Measurements from ENCODE around the gene RPS6KB2.

Gene RPS6KB2

DNA sequence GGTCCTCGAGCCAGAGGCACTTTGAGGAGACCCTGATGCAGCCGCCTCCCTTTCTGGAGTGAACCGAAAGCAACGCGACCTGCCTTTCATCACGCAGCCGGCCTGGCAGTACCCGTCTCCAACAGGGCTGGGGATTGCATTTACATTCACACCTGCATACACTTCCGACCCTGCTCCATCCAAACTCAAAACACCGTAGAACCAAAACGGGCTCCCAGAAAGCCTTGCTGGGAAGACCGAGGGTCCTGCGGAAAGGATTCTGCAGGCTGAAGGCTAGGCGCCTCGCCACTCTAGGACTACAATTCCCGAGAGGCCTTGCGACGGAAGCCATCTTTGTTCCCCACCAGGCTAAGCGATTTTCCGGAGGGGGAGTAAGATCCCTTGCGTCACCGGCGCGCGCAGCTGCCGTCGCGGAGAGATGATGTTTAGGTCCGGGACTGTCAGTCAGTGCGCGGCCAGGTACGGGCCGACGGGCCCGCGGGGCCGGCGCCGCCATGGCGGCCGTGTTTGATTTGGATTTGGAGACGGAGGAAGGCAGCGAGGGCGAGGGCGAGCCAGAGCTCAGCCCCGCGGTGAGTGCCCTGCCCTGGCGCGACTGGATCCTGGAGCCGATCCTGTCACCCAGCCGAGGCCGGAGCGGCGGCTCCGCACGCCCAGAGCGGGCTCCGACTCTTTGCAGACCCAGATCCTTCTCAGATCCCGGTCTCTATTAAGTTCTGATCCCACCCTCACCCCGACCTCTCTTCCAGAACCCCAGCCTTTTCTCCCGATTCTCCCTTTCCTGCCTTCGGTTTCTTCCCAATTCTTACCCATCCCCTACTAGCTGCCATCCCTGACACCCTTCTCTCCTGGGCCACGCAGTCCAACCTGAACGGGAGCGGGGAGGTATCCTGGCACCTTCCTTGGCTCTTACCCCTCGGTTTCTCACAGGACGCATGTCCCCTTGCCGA, at the start of gene RPS6KB2:
TSS of gene RPS6KB2 (plus strand) at position 443 of the 950 bp plus-strand sequence. CDS start at position 495, 52 bp downstream.
- DNase-seq: peak; percentile 96 to 97

DNA sequence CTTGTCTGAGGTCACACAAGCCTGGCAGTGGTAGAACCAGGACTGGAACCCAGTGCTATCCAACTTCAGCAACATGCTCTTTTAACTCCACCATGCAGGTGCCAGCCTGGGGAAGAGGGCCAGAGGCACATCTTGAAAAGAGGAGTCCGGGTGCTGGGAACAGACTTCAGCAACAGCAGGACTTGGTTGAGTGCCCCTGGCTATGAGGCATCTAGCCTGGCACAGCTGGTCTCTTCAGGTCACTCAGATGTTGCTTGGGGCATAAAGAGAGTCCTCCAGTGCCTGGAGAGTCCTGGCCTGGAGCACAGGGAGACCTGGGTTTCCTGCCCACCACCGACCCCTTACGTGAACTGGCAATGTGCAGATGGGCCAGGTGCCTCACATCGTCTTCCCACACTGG, 49.8 kb upstream of the RPS6KB2 start:
- DNase-seq: no peak

DNA sequence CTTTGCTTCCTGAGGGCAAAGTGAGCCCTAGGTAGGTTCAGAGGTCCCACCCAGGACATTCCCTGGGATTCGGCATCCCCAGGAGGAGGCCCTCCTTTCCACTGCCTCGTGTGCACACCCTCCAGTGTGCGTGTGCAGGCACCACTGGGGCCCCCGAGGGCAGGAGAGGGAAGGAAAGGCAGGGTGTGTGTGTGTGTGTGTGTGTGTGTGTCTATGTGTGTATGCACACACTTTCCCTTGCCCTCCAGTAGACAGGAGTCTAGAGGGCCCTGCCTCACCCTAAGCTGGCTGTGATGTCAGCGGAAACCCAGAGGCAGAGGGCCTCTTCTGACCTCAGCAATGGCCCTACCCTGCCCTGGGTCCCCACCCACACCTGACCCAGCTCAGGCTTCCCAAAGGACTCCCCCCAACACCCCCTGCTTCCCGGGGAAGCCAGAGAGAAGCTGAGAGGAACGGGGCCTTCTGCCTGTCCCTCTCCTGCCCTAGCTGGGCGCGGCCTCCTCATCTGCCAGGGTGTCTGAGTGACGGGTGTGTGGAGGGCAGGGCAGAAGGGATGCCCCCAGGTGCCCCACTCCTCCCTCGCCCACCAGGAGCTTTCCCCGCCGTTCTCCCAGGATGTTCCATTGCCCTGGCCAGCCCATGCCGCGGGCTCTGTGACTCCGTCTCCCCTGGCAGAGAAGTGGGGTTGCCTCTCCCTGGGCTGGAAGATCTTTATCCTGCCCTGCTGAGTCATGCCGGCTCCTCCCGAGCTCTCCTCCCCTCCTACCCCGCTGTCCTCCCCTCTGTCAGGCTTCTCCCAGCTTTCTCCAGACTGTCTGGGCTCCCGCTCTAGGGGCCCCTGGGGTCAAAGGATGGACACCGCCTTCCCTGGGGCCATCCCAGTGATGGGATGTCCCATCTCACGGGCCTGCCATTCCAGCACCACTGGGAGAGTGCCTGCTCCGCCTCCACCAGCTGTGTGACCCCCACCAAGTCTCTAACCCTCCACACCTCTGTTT, 48.9 kb upstream of the RPS6KB2 start:
- DNase-seq: no peak

DNA sequence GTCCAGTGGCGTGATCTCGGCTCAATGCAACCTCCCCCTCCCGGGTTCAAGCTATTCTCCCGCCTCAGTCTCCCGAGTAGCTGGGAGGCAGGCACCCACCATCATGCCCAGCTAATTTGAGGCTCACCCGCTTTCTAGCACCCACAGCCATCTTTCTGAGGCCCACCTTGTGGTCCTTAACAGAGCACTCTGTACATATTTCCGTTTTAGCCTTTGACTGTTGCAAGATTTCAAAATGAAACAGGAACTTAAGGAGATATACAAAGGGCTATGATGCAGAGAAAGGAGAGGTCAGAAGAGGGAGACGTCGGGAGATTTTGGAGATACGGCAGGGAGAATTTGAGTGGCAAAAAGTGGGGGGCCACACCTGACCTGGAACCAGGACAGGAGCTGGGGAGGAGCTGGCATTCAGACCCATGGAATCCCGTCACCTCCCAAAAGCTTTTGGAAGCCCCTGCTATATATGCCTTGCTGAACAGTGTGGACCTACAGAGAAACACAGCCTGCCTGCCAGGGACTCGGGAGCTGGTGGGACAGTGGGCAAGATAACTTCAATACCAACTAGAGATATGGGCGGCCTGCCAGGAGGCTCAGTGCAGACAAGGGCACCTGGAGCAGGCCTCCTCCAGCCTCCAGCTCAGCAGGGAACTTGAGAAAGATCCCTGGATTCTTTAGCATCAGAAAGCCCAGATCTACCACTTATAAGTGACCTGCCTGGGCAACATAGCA, 46.9 kb upstream of the RPS6KB2 start:
- DNase-seq: no peak

DNA sequence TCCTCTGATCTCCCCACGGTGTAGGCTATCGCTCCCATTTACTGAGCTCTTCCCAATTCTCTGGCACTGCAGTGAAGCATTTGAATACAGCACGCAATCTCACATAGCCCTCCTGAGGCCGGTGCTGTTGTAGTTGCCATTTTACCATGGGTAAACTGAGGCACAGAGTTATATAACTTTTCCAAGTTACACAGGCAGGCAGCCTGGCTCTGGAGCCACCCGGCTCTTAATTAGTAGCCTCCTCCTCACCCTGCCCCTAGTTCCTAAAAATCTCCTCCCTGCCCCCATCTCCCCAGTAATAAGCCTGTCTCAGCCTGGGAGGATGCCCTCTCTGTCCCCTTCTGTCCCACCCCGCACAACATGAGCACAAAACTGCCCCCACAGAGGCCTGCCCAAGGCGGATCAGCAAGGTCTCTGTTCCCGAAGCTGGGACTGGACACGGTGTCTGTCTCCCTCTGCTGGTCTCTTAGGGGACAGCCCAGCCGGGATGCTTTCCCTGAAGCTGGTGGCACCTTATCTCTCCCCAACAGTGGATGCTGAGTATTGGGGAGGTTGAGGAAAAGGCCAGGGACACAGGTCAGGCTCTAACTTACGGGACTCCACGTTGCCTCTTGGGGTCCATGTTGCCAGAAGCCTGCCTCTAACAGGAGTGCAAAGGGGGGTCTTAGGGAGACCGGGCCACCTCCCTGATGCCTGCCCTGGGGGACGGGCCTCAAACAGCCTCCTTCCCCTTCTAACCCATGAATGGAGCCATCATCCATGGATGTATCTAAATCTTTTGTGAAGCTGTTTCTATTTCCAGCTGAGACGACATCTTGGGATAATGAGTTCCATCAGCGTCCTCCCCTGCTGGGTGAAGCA, 45.8 kb upstream of the RPS6KB2 start:
- DNase-seq: peak; percentile 61 to 63

DNA sequence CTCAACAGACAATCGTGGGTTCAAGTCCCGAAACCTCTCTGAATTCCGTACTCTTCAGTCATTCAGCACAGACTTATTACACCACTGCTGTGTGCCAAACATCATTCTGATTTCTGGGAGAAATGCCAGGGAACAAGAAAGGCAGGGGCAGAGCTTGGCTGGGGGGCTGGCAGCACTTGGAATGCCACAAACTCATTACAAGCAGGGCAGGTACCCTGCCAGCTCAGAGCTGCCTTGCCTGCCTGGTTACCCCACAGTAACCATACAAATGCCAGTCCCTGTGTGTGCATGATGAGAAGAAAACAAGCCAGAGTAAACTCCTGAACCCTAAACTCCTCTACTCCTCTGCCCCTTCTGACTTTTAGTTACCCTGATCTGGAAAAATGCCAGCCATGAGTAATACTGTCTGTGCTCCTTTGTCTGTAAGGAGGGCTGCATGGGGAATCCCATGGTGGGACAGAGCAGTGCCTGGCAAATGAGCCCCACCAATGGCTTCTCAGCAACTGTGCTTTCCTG, 43.4 kb upstream of the RPS6KB2 start:
- DNase-seq: peak in 1 of 2 experiments; percentile 28

DNA sequence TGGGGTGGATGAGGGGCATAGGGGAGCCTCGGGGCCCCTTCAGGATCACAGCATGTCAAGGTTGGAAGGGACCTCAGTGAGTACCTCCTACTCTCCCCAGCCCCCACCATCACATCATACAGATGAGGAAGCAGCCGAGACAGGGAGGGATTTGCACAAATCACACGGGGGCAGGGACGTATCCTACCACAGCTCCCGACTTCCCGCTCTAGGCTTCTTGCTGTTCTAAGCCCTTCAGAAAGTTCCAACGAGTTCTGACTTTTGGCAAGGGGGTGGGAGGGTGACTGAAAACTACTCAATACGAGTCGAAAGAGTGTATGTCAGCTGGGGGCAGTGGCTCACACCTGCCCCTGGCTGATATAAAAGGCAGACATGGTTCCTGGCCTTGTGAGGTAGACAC, 41.2 kb upstream of the RPS6KB2 start:
- no peak for DNase-seq

DNA sequence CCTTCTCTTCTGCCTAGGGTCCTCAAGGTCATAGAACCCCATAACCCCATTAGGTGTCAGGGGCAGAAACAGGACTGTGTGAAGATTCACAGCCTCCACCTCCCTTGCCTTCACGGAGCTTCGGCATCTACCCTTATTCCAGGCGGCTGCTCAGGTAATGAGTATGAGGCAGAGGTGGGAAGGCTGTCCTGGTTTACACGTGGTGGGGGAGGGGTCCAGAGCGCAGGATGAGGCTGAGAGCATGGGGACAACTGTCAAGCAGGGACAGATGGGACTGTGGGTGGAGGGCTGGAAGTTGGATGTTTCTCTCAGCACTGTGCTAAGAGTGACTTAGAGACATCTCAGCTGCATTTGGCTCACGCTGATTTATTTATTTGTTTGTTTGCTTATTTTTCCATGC, 40.8 kb upstream of the RPS6KB2 start:
- DNase-seq: no peak

DNA sequence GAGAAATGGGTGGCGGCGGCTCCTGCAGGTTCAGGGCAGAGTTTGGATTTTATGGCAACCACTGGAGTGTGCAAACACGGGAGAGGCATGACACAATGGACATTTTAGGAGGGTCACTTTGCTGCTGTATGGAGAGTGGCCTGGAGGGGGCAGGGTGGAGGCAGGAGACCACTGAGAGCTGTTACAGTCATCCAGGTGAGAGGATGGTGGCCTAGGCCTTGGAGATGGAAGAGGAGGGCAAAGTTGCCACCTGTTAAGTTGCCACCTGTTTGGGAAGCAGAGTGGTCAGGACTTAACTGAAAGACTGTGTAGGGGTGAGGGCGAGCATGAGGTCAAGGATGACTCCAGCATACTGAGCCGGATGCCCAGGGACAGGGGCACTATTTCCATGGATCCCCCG, 38.8 kb upstream of the RPS6KB2 start:
- peak; percentile 23 to 25 for DNase-seq

DNA sequence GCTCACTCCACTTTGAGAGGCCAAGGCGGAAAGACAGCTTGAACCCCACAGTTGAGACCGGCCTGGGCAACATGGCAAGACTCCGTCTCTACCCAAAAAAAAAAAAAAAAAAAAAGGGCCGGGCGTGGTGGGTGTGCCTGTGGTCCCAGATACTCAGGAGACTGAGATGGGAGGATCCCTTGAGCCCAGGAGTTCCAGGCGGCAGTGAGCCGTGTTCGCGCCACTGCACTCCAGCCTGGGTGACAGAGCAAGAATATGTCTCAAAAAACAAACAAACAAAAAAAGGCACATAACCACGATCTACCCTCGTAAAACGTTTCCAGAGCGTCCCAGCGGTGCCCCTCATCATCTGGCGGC, 37.4 kb upstream of the RPS6KB2 start:
- DNase-seq: no peak

DNA sequence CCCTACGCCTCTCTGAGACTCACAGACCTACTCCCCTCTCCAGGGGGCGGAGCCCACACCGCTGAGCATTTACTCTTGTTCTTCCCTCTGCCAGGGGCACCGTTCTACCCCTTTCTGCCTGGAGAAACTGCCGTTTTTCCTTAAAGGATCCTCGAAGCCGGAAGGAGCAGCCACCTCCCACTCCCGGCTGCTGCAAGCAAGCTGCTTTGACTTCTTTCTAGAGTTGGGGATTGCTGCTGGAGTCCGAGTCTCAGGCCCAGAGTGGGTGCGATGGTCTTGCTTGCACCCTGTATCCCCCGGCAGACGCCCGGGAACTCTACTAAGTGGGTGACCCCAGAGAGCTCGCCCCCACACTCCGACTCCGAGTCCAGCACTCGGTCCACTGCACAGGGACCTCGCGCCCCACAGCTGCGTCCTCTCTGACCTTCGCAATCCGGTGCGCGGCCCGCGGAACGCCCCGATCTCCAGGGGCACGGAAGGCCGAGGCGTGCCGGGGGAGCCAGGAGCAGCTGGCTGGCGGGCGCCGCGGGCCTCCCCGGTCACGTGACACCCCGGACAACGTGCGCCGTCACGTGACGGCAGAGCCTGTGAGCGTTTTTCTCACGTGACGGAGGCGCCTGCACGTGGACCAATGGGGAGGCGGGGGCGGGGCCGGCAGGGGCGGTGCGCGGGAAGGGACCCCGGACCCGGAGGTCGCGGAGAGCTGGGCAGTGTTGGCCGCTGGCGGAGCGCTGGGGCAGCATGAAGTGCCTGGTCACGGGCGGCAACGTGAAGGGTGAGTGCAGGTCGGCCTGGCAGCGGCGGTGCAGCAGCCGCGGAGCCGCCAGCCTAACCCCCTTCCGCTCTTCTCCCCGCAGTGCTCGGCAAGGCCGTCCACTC, 36.8 kb upstream of the RPS6KB2 start, which contains the start of gene RAD9A:
TSS of gene RAD9A (plus strand) at position 683 of the 879 bp plus-strand sequence. CDS start at position 742, 59 bp downstream.
- peak; percentile 91 to 95 for DNase-seq

DNA sequence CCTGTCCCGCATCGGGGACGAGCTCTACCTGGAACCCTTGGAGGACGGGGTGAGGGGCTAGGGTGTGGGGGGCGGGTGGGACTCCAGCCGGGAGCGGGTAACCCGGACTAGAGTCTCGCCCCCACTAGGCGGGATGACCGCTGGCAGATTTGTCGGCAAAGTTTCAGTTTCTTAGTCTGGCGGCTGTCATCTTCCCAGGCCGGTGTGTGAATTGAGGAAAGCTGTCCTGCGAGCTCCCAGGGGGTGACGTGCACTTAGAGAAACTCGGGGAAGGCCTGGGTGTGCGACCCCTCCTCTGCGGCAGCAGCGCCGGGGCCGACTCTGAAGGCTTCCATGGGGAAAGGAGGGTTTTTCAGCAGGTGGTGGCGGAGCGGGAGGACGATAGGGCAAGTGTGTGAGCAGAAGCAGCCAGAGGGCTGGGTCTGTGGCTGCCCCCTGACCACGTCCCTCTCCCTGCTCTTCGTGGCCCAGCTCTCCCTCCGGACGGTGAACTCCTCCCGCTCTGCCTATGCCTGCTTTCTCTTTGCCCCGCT, 36.0 kb upstream of the RPS6KB2 start:
- no peak for DNase-seq

DNA sequence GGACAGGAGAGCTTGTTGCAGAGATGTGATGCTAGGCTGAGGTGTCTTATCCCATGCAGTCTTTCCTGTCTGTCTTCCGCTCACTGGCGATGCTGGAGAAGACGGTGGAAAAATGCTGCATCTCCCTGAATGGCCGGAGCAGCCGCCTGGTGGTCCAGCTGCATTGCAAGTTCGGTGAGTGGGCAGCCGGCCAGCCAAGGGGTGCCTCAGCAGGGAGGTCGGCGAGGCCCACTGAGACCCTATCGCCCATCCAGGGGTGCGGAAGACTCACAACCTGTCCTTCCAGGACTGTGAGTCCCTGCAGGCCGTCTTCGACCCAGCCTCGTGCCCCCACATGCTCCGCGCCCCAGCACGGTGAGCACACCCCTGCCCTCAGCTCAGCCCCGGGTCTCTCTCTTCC, 34.9 kb upstream of the RPS6KB2 start:
- DNase-seq: no peak

DNA sequence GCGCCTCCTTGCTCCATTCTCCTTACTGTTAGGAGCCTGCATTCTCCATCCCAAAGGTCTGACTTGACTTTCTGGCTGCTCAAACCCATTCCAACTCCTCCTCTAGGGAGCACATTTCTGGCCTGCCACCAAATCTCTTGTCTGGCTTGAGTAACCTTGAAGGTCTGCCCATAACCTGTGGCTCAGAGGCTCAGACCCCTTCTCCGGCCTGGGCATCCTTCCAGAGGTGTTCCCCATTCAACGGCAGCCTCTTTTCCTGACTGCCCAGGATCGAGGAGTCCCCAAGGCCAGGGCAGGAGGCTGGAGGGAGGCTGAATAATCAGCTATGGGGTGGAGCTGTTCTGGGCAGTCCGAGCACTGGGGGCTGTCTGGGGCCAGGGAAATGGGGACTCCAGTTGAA, 34.3 kb upstream of the RPS6KB2 start:
- no peak for DNase-seq

DNA sequence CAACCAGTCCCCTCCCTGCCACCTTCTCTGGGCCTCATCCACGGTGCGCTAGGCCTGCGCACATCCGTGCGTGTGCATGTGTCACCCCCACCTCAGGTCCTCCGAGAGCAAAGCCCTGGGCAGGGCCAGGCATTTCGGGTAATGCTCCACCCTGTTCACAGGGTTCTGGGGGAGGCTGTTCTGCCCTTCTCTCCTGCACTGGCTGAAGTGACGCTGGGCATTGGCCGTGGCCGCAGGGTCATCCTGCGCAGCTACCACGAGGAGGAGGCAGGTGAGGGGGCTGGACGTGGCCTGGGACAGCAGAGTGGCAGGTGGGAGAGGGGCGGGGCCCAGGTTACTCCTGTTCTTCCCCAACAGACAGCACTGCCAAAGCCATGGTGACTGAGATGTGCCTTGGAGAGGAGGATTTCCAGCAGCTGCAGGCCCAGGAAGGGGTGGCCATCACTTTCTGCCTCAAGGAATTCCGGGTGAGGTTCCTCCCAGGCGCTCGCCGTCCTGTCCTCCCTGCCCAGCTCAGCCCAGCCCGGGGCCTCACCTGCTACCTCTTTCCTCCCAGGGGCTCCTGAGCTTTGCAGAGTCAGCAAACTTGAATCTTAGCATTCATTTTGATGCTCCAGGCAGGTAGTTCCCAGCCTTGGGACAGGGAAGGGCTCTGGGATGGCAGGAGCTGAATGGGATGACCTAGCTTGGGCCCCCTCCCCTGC, 32.6 kb upstream of the RPS6KB2 start:
- DNase-seq: no peak

DNA sequence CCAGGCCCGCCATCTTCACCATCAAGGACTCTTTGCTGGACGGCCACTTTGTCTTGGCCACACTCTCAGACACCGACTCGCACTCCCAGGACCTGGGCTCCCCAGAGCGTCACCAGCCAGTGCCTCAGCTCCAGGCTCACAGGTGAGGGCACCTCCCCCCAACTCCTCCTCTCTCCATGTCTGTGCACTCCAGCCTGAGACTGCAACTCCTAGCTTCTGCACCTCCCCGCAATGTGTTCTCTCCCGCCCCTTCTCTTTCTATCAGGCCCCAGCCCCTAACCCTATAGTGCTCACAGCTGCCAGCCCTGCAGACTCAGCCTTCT, 32.1 kb upstream of the RPS6KB2 start:
- no peak for DNase-seq

DNA sequence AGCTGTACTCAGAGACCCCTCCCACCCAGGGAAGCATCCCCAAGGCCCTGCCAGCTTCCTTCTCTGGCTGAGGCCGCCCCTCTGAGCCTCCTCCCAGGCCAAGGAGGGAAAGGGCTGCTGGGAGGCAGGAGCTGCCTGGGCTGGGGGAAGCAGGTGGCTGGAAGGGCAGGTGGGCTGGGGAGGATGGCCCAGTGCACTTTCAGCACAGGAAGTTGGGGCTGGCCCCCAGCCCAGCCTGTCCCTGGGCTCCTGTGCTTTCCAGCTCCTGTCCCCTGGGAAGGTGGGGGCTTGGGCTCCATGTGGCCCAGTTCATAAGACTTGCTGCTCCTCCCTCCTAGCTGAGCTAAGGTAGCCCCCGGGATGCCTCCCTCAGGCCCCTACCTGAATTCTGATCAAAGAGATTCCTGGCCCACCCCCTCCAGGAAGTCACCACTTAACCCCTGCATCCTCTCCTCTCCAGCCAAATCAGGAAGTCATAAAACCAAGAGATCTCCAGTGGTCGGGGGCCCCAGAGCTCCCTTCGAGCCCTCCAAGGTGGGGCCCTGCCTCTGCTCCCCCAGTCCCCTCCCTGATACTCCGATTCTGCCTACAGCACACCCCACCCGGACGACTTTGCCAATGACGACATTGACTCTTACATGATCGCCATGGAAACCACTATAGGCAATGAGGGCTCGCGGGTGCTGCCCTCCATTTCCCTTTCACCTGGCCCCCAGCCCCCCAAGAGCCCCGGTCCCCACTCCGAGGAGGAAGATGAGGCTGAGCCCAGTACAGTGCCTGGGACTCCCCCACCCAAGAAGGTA, 31.5 kb upstream of the RPS6KB2 start:
- DNase-seq: no peak

DNA sequence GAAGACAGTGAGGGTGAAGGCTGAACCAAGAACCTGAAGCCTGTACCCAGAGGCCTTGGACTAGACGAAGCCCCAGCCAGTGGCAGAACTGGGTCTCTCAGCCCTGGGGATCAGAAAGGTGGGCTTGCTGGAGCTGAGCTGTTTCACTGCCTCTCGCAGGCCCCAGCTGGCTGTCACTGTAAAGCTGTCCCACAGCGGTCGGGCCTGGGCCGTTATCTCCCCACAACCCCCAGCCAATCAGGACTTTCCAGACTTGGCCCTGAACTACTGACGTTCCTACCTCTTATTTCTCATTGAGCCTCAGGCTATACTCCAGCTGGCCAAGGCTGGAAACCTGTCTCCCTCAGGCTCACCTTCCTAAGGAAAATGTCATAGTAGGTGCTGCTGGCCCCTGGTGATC, 30.8 kb upstream of the RPS6KB2 start:
- no peak for DNase-seq
